GM18870 (cell line): ENCODE results near the gene CREBBP.

ENCODE experiments used
- ATAC-seq: cut with Tn5 transposase; IDR thresholded peaks from one replicate; pipeline ENCODE4 v1.9.1; 2021; ENCODE audit warnings: moderate library complexity; ENCODE audit not compliant: unreplicated experiment

Gene CREBBP

GRCh38 chr16:3856367-3857141 is 24.0 kb downstream of the CREBBP start:
- no peak for ATAC-seq

DNA sequence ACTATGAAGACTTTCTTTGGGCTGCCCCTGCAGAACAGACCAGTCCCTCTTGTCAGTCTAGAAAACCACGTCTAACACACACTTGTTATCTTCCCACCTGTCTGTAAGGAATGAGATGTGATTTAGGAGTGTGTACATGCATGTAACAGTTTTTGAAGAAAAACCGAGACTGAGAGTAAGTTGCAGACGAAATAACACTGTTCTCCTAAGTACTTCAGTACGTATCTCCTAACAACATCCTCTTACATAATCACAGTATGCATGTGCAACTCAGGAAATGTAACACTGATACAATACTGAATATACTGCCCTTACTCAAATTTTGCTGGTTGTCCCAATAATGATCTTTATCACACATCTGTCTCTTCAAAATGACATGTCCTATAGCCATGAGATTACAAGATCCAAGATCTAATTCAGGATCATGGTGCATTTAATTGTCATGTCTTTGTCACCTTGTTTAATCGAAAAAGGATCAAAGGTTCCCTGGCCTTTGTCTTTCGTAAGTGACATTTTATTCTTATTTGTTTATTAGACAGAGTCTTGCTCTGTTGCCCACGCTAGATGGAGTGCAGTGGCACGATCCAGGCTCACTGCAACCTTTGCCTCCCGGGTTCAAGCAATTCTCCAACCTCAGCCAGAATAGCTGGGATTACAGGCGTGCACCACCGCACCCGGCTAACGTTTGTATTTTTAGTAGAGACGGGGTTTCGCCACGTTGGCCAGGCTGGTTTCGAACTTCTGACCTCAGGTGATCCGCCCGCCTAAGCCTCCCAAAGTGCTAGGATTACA is 25.6 kb downstream of the CREBBP start:
- ATAC-seq, result no peak

DNA sequence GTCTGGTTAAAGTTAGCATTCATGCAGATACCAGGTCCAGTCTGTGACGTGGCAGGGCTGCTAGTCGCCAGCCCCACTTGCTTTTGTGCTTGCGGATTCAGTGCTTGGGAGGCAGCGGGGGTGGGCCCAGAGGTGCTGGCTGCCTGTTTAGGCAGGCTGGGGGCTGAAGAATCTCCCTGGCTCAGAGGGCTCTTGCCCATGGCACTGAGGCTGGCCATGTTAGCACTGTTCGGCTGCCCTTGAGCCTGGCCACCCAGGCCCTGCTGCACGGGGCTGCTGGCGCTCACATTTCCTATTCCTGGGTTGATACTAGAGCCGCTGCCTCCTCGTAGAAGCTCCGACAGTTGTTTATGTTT is 30.0 kb downstream of the CREBBP start:
- no peak for ATAC-seq

- no peak for ATAC-seq
Observed at GRCh38 chr16:3849751-3850543, 30.6 kb downstream of the CREBBP start.

DNA sequence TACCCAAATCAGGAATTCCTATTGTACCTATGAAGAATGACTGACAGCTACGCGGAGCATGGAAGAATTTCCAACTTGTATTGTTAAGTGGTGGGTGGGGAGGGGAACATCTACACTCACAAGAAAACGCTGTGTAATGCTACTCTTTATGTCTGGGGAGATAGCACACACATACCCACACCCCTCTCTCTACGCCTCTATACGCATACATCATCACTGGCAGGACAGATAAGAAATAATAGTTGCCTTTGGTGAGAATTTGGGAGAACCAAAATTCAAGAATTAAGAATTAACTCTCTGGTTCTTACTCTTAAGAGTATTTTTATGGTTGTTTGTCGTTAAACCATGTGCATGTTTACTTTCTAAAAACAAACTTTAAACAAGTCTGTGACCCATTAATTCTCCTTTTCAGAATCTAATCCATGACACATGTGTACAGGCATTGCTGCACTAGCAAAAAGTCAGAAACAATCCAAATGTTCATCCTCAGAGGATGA is 33.9 kb downstream of the CREBBP start:
- ATAC-seq, result no peak

- no peak for ATAC-seq
Observed at GRCh38 chr16:3846087-3846486, 34.4 kb downstream of the CREBBP start.

GRCh38 chr16:3842994-3843393 is 37.5 kb downstream of the CREBBP start:
- ATAC-seq, result no peak

GRCh38 chr16:3841729-3842508 is 38.6 kb downstream of the CREBBP start:
- ATAC-seq, result no peak

- no peak for ATAC-seq
Observed at GRCh38 chr16:3839402-3840184, 40.9 kb downstream of the CREBBP start.

- no peak for ATAC-seq
Observed at GRCh38 chr16:3838600-3839401, 41.7 kb downstream of the CREBBP start.

DNA sequence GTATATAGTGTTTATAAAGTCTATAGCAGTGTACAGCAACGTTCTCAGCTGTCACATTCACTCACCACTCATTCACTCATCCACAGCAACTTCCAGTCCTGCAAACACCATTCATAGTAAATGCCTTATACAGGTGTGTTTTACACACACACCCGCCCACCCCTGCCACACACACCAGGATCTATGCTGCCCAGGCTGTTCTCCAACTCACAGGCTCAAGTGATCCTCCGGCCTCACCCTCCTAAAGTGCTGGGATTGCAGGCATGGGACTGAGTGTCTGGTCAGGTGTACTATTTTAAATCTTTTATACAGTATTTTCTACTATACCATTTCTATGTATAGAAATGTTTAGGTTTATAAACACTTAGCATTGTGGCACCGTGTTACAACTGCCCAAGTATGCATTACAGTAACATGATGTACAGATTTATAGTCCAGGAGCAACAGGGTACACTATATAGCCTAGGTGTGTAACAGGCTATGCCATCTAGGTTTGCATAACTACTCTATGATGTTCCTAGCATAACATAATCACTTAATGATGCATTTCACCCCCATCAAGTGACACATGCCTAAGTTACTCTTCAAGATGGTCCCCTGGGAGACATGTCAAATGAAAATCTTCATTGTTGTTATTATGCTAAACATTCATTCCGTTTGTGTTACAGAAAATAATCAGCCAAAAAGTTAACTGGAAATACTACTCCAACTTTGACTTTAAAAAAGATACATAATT is 42.5 kb downstream of the CREBBP start:
- no peak for ATAC-seq

DNA sequence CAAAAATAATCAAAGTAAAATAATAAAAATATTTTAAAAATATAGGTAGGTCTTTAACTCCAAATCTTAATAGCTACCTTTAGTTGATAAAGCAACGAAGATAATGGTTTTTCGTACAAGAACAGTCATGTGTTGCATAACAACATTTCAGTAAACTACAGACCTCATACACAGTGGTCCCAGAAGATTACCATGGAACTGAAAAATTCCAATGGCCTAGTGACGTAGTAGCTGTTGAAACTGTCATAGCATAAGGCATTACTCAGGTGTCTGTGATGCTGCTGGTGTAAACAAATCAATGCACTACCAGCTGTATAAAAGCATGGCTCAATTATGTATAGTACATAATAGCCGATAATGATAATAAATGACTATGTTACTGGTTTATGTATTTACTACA is 43.9 kb downstream of the CREBBP start:
- ATAC-seq, result no peak

- ATAC-seq, result no peak
Observed at GRCh38 chr16:3835089-3835602, 45.4 kb downstream of the CREBBP start.

GRCh38 chr16:3832668-3833067 is 47.8 kb downstream of the CREBBP start:
- ATAC-seq, result no peak

DNA sequence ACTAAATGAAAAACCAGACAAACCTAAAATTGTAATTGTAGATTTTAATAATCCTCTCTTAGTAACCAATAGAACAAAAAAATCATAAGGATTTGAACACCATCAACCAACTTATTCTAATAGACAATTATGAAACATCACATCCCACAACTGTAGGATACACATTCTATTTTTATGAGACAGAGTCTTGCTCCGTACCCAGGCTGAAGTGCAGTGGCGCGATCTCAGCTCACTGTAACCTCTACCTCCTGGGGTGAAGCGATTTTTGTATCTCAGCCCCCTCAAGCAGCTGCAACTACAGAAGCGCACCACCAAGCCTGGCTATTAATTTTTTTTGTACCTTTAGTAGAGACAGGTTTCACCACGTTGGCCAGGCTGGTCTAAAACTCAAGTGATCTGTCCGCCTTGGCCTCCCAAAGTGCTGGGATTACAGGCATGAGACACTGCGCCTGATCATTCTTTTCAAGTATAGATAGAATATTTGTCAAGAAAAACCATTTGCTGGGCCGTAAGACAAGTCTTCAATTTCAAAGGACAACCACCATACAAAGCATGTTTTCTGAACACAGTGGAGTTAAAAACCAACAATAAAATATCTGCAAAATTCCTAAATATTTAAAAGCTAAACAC is 49.8 kb downstream of the CREBBP start:
- no peak for ATAC-seq

GRCh38 chr16:3829631-3830536 is 50.6 kb downstream of the CREBBP start:
- ATAC-seq, result no peak

GRCh38 chr16:3825940-3826339 is 54.6 kb downstream of the CREBBP start:
- ATAC-seq, result no peak
